SK-MEL-5 (cell line): Measurements from ENCODE around the gene ADD2. TPM values are rescaled to one million over a fixed set of nuclear protein-coding genes. Genes with fewer than 3 reads are reported as not detected.

Experiments used
- DNase-seq: peaks from one replicate; pipeline ENCODE4 v3.0.0-alpha.2; 2016; ENCODE audit warnings: low read depth, low spot score
- in situ Hi-C: cut with HindIII; loops from 2 replicates; pipeline ENCODE4 v1.10.0; 2016; ENCODE audit warnings: low sequenced_read_pairs, high pct_unique_total_duplicates, low pct_unique_long_range_greater_than_20kb
- total RNA-seq: library from RNA; depleted of rRNA; stranded (reverse); fragments of >200 nt; shearing (Covaris generic); gene quantifications from 2 replicates; pipeline ENCODE4 v1.2.3, GENCODE V29; 2014

Gene ADD2
- total RNA-seq, 1 experiment from 2014 or later: 5.2 TPM

GRCh38 chr2:70793450-70793849 is 25.4 kb upstream of the ADD2 start:
- no peak for DNase-seq
- in situ Hi-C loops: loop anchor here (25.0 kb wide), 1 partner anchor 481 kb away; the partner anchor contains the start of gene FAM136A

GRCh38 chr2:70790136-70790828 is 22.3 kb upstream of the ADD2 start, which contains the start of gene FIGLA:
TSS of gene FIGLA (minus strand) at chr2:70790643. CDS start at chr2:70790638, 5 bp downstream.
- no peak for DNase-seq
- in situ Hi-C loops: loop anchor here (25.0 kb wide), 1 partner anchor 478 kb away; the partner anchor contains the start of gene FAM136A

DNA sequence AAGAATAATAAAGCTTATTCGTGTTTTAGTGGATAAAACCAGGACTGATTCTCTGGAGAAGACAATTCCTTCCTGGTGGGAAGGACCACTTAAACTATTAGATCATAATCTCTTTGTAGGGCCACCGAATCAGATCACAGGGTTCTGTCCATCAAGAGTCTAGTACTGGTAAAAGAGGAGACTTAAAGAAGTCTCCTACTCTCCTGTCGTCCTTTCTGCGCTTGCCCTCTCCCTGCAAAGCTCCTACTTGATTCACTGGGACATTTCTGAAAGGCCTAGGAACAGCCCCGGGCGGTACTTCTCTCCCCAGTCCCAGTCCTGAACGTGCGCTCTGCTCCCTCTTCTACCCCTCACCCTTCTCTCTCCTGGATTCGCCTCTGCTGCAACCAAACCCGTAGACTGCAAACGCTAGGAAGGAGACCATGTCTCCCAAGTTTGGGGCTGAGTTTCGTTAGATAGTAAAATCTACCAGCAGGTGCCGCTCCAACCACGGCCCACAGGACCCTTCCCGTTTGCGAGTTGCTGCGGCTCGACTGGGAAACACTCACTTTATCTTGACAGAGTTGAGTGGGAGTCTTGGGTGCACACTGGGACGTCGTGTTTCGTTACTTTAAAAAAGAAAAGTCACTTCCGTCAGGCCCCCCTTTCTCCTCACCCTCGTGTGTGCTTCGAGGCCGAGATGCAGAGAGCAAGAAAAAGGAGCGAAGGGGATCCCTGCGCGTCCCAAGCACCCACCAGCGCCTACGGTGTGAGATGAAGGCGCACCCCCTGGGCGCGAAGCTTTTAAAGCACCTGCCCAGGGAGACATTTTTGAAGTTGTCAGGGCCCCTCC is 21.5 kb upstream of the ADD2 start:
- in situ Hi-C loops: loop anchor here (25.0 kb wide), 1 partner anchor 477 kb away; the partner anchor contains the start of gene FAM136A
- DNase-seq: peak; percentile 86

GRCh38 chr2:70785137-70785911 is 17.3 kb upstream of the ADD2 start:
- in situ Hi-C loops: loop anchor here (25.0 kb wide), 1 partner anchor 473 kb away; the partner anchor contains the start of gene FAM136A
- DNase-seq: peak; percentile 76

DNA sequence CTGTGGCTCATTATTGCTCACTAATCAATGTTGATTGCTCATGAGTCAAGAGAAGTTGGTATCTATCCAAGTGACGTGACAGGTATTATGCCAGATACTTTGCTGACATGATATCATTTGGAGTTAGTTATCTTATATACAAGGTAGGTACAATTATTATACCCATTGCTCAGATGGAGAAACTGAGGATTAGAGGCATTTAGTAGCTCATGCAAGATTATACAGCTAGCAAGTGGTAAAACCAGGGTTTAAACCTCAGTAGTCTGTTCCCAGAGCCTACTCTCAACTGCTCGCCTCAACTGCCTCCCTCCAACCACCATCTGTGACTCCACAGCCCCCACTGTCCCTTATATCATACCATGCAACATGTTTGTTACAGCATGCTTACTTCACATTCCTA is 16.3 kb upstream of the ADD2 start:
- DNase-seq: no peak
- in situ Hi-C loops: loop anchor here (25.0 kb wide), 1 partner anchor 472 kb away; the partner anchor contains the start of gene FAM136A

DNA sequence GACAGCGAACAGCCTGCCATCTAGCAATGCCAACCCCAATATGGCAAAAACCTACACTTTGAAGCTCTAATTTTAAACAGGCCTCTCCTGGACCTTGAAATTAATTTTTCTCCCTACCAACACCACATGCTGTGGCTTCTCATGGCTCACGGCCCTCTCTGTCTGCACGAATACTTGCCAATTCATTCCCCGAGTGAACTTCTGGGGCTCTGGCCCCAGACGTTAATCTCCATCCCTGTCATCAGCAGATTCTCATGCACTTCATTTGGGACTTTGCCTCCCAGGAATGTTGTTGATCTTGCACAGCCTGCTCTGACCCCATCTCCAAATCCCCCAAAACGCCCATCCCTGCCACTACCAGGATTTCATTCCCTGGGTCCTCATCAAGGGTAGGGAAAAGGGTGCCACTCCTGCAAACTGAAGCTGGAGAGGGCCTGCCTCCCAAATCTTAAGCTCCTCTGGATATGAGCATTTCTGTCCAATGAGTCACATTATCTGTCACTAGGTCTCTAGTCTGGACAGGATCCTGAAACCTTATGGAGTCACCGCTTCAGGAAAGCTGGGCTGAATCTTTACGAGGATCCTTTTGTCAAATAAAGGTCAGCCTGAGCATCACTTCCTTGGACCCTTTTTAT is 12.0 kb upstream of the ADD2 start:
- in situ Hi-C loops: loop anchor here (25.0 kb wide), 1 partner anchor 468 kb away; the partner anchor contains the start of gene FAM136A
- no peak for DNase-seq

DNA sequence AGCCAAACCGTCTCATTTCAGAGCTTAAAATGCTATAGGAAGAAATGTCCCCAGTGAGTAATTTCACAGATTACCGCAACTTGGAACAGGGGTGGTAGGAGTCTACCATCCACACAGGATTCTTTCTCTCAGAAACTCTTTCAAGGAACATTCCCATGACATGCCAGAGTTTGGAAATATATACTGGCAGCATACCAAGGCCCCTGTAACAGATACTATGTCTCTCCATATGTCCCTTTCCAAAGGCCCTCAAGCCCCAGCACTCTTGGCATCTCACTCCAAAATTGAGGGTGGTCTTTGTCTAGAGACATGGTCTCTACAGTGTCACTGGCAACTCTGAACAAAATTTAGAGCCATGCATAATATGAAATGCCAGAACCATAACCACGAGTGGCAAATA is 11.5 kb upstream of the ADD2 start:
- DNase-seq: no peak
- in situ Hi-C loops: loop anchor here (25.0 kb wide), 1 partner anchor 467 kb away; the partner anchor contains the start of gene FAM136A

- in situ Hi-C loops: loop anchor here (25.0 kb wide), 1 partner anchor 466 kb away; the partner anchor contains the start of gene FAM136A
- no peak for DNase-seq
These were observed 10.7 kb upstream of the ADD2 start for GRCh38 chr2:70778676-70779075.

- no peak for DNase-seq
- in situ Hi-C loops: loop anchor here (25.0 kb wide), 1 partner anchor 465 kb away; the partner anchor contains the start of gene FAM136A
These were observed 9.4 kb upstream of the ADD2 start for GRCh38 chr2:70777450-70777849.

DNA sequence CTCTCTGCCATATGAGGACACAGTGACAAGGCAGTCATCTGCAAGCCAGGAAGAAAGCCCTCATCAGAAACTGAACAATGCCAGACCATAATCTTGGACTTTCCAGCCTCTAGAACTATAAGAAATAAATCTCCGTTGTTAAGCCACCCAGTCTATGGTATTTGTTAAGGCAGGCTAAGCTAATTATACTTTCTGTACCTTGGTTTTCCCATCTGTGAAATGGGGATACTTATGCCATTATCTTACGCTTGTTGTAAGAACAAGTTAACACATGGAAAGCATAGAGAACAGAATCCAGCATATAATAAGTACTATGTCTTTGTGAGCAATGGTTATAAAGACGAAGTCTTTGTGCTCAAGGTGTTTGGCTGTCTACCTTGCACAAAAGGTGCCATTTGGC is 8.3 kb upstream of the ADD2 start:
- in situ Hi-C loops: loop anchor here (25.0 kb wide), 1 partner anchor 464 kb away; the partner anchor contains the start of gene FAM136A
- DNase-seq: no peak

DNA sequence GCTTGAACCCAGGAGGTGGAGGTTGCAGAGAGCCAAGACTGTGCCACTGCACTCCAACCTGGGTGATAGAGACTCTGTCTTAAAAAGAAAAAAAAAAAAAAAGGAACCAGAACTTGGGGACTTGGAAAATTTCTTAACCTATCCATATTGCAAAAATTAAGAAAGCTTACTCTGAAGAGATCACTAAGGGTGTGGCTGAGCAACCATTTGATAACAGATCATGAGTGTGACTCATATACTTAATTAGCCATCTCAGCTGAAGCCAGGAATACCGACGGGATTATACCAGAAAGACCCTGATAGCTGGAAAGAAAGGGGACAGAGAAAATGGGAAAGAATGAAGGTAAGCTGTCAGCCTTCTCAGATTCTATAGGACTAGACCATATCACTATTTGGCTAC is 7.1 kb upstream of the ADD2 start:
- no peak for DNase-seq
- in situ Hi-C loops: loop anchor here (25.0 kb wide), 1 partner anchor 463 kb away; the partner anchor contains the start of gene FAM136A

- in situ Hi-C loops: no loop called here
- no peak for DNase-seq
These were observed 4.6 kb upstream of the ADD2 start for GRCh38 chr2:70772486-70773155.

DNA sequence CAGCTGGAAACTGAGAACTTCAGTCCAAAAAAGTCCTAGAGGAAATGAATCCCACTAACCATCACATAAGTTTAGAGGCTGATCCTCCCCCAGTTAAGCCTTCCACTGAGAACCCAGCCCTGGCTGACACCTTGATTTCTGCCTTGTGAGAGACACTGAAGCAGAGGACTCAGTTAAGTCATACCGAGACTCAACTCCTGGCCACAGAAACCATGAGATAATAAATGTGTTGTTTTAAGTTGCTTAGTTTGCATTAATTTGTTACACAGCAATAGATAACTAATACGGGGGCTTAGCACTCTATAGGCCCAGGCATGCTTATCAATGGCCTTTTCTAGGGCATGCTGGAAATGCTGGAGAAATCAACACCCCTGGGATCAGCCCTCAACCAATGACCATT is 3.4 kb upstream of the ADD2 start:
- in situ Hi-C loops: no loop called here
- no peak for DNase-seq

GRCh38 chr2:70769450-70769849 is 1.4 kb upstream of the ADD2 start:
- in situ Hi-C loops: no loop called here

GRCh38 chr2:70768590-70769085 is 638 bp upstream of the ADD2 start:
- in situ Hi-C loops: no loop called here
- DNase-seq: no peak

More at GRCh38 chr2:70769450-70769849, 1.4 kb upstream of the ADD2 start:
- DNase-seq: no peak

GRCh38 chr2:70767079-70767698 is 811 bp downstream of the ADD2 start:
- in situ Hi-C loops: no loop called here
- DNase-seq: no peak
